HCEC 1CT (cell line): ENCODE measurements around the gene NTN3.
A peak's percentile ranks its signal among the peaks of the same experiment; 100 is the strongest.

Experiments
- DNase-seq: peaks from one replicate; pipeline ENCODE4 v3.0.0-alpha.2; 2017

NTN3 gene

DNA sequence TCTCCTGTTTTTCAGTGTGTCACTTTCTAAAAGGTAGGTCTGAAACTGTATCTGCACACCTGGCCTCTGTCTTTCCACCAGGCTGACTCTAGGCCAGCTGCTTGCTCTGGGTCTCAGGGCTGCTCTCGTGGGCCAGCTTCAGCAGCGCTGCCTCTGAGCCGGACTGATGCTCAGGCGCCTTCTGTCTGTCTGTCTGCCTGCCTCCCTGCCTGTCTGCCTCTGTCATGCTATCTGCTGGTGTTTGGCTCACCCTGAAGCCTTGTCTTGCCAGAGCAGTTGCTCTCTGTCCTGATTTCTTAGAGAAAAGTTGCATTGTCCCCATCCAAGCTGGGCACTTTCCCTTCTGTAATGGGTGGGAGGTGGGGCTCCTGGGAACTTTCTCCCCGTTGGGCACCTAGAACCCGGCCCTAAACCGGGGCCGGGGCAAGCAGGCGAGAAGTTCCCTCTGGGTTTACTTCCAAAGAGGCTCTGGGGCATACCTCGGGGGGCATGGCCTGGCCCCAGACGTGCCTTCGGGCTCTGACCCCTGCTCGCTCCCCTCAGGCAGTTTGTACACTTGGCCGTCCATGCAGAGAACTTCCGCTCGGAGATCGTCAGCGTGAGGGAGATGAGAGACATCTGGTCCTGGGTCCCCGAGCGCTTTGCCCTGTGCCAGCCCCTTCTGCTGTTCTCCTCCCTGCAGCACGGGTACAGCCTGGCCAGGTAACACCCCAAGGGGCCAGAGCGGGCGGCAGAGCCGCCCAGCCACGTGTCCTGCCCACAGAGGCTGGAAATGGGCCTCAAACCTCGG, 26.8 kb downstream of the NTN3 start:
- no peak for DNase-seq

DNA sequence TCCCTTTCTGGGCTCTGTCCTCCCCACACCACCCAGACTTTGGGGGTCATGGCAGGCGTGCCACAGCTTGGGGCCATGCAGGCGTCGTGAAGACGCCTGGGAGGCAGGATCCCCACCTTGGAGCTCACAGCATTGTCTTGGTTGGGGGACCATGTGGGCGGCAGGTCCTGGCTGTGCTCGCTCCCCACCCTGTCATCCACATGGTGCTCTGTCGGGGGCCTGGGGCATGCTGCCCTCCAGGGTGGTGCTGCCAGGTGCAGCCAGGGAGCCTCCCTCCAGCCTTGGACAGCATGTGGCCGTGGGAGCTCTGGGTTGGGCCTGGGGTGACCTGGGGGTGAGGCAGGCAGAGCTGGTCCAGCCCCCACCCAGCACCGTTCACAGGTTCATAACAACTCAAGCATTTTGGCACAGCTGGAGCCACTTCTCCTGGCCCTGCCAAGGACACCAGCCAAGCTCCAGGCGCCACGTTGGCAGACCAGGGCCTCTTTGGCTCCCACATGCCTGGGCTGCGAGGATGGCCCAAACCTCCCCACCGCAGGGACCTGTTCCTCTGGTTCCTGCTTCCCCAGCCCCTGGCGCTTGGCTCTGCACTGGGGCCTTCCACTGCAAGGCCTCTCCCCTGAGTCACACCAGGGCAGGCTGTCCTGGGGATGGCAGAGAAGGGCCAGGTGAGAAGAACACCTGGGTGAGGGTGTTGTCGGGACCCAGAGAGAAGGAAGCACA, 27.6 kb downstream of the NTN3 start:
- DNase-seq: no peak

DNA sequence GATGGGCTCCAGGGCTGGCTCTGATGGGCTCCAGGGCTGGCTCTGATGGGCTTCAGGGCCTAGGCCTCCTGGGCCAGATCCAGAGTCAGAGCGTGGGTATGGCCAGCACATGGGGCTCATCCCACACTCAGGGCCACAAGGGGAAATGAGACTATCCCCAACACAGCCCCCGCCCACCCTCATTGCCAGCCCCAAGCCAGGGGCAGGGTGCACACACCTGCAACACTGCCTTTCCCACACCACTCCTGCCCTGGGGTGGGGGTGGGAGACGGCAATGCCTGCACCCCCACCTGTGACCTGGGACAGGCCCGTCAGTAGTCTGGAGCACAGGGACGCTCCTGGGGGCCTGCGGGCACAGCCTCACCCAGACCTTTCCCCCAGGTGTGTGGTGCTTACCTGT, 28.4 kb downstream of the NTN3 start:
- no peak for DNase-seq

DNA sequence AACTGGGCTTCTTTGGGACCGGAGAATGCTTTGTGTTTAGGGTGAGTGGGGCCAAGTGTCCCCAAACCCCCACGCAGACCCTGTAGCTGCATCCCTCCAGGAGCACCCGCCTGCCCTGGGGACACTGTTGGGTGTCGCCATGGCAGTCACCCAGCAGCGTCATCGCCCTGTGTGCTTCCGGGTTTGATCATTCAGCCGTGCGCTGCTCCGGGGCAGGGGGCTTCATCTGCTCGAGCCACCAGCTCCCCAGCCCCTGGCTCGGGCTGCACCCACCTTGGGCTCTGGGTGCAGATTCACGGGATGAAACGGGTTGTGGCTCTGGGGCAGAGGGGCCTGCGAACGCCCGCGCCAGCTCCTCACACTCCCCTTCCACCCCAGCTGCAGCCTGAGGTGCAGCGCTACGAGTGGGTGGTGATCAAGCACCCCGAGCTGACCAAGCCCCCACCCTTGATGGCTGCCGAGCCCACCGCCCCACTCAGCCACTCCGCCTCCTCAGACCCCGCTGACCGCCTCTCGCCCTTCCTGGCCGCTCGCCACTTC, 28.9 kb downstream of the NTN3 start:
- DNase-seq: no peak

DNA sequence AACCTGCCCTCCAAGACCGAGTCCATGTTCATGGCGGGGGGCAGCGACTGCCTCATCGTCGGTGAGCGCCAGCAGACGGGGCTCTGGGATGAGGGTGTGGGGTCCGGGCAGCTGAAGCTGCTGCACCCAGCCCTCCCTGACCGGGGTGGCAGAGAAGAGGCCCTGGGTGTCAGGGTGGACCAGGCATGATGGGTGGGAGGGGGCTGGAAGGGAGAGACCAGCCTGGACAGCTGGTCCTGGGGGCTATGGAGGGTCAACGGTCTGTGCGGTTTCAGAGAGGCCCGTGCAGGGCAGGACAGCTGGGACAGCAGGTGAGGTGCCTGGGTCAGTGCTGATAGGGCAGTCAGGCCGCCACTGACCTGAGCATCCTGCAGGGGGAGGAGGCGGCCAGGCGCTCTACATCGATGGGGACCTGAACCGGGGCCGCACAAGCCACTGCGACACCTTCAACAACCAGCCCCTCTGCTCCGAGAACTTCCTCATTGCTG, 29.4 kb downstream of the NTN3 start:
- no peak for DNase-seq

DNA sequence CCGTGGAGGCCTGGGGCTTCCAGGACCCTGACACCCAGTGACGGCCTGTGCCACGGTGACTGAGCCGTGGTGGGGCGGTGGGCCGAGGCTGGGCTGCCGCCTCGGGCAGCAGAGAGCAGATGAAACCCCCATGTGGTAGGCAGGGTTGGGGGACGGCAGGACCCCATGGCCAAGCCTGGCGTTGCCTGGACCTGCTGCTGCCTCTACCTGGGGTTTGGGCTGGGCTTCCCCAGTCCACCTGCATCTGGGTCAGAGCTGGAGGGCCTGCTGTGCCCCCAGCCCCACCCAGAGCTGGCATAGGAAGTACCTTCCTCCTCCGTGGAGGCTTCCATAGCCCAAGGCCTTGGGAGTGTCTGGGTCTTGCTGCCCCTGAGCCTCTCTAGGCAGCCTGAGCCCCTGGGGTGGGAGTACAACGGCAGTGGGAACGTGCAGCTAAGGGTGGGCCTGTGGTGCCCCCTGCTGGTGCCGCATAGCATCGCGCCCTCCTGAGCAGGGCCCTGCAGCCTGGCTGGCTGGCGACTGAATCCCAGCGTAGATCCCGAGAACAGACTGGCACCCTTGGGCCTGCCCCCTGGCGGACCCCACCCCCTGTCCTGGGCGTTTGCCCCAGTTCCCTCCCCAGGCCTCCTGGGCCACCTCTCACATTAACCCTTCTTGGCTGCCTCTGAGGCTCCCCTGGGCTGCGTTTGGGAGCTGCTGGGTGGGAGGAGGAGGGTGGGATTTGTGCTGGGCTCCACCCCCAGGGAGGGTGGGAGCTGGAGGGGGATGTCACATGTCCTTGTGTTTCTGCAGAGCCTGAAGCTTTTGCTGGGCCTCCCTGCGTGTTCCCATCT, 30.0 kb downstream of the NTN3 start:
- peak; percentile 53 for DNase-seq

DNA sequence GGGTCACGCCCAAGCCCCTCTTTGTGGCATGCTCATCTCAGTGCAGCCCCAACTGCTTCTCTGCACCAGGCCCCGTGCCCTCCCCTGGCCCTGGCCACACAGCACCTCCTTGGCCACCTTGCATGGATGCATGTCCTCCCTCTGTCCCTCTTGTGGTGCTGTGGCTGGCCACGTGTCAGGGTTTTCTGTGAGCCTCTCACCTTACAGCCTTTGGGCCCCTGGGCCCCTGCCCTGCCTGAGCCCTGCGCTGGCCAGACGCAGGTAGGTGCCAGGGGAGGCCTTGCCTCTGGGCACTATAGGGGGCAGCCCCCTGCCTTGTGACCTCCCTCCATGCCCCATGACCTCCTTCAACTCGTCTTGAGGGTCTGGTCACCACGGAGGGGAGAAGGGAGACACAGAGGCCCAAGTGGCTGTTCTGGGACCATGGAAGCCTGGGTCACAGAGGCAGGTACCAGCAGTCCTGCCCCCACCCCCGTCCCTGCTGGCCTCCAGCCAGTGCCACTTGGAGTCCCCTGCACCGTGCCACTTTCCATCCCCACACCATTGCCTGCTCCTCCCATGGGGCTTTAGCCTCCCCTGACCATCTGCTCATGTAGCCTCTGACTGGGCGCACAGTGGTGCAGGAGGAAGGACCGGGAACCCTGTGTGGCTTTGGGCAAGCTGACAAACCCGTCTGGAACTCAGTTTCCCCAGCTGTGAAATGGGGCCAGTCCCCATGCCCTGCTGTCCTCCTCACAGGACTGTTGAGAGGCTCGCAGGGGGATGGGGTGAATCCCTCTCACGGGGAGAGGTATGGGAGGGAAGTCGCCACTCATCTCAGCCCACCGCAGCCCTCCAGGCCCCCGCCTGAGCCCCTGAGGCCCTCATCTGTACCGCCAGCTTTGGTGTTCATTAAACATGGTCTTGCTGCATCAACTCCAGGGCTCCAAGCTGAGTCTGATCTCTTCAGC, 31.1 kb downstream of the NTN3 start:
- DNase-seq: no peak

DNA sequence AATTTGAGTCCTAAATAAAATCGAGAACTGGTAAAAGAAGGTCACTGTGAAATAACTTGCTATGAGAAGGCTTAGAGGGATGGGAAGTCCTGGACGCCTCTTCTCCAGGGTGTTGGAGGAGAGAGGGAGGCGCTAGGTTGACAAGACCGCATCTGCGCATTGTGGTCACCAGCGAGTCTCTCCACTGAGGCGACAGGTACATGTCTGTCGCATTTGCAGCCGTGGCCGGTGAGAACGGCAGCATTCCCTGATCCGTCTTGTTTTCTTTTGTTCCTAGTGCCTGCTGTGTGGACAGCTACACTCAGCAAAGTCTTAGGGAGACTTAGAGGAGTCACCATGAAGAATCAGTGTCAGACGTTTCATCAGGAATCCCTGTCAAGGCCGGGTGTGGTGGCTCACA, 34.6 kb downstream of the NTN3 start:
- no peak for DNase-seq

DNA sequence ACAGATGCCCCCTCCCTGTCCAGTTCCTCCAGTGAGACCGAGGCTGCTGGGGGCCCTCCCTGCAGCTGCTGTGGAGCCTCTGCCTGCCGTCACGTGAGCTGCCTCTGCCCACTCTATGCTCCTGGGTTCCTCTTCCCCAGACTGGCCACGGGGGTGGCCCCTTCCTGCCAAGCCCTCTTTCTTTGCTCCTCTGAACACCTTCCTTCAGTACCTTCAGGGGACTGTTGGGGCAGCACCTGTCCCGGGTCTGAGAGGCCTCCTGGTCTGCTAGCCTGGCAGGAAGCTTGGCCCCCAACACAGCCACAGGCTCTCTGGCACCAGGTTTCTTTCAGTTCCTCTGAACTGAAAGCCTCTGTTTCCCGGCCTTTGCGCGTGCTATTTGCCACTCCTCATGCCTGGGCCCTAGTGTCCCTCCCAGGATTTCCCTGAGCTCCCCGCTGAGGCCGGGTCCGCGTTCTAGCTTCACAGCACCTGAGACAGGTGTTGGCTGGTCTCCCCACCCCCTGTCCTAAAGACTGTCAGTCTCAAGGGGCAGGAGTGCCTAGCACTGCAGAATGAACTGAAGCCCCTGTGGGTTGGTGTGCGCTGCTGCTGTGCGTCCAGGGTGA, 36.1 kb downstream of the NTN3 start:
- no peak for DNase-seq

DNA sequence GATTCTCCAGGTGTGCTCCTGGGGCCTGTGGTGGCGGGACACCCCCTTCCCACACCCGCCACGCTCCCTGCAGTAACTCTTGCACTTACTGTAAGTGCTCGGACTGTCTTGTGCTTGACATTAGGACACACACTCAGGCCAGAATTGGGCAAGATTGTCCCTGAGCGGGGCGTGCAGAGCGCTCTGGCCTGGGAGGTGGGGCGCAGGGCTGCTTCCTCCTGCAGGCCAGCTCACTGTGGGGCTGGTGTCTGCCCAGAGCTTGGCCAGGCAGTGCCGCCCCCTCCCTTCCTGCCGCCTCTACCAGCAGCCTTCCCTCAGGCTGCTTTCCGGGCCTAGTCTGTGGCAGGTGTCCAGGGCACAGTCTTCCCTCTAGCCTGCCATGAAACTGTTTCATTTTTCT, 36.6 kb downstream of the NTN3 start:
- no peak for DNase-seq

DNA sequence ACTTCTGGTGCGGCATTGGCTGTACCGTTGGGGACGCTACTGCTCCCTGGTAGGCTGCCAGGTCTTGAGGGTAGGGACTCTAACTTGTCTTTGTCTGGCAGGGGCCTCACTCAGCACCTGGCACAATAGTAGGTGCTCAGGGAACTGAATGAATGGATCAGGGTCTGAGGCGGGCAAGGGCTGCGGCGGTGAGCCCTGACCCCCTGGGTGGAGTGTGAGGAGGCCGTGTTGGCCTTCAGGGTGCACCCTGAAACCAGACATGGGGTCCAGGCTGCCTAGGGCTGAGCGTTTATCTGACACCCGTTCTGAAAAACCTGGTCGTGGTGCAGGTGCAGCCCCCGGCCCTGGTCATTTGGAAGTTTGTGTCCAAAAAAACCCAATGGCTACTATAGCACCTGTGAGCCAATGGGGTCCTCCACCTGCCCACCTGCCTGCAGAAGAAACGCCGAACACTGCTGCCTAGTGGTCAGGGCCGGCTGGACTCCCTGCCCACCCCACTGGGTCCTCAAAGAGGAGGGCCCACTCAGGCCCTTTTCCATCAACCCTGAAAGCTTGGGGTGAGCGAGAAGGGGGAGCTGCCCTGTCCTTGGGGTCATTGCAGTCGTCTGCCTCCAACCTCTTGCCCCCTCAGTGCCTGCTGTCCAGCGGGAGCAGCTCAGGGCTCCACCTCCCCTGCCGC, 37.8 kb downstream of the NTN3 start:
- no peak for DNase-seq

DNA sequence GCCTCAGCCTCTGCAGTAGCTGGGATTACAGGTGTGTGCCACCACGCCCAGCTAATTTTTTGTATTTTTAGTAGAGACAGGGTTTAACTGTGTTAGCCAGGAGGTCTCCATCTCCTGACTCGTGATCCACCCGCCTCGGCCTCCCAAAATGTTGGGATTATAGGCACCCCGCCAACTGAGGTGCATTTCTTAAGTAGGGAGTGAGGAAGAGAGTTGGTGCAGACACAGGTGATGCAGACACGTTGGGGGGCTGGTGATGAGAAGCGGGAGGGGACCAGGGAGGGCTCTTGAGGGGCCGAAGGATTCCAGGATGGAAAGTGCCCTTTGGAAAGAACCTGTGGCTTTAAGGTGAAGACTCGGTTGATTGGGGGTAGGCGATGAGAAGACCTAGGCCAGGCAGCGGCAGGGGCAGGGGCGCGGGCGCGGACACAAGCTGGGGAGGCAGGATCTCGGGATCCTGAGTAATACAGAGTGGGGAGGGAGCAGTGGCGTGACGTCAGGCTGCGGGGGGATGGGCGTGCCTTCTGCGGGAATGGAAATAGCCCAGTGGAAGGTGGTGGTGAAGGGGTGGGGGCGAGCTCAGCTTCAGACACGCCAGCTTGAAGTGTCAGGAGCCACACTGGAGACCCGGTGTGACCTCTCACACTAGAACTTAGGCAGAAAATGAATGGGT, 40.2 kb downstream of the NTN3 start:
- DNase-seq: peak; percentile 61

DNA sequence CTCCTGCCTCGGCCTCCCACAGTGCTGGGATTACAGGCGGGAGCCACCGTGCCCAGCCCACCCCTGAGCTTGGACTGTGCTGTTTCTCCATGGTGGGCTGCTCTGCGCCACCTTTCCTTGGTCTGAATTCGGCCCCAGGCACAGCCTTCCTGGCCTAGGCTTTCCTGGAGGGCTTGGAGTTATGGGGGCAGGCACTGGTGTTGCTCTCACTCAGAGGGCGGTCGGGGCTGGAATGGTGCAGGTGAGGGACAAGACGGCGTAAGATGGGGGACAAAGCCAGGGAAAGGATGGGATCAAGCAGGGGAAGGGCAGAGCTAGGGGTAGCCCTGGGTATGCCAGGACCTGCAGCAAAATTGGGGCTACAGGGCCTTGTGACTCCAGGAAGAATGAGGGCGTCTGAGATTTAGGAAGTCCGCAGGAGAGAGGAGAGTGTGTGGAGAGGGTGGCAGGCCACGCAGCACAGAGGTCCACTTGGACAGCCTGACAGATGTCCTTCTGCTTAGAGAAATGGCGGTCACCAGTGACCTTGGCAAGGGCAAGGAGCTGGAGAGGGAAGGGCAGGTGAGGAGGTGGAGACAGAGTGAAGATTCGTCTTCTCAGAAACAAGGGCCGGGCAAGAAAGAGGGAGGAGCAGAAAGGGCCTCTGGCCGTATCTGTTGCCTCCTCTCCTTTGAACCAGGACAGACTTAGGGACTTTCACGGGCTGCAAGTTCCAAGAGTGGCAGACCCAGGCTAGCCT, 41.1 kb downstream of the NTN3 start:
- no peak for DNase-seq

DNA sequence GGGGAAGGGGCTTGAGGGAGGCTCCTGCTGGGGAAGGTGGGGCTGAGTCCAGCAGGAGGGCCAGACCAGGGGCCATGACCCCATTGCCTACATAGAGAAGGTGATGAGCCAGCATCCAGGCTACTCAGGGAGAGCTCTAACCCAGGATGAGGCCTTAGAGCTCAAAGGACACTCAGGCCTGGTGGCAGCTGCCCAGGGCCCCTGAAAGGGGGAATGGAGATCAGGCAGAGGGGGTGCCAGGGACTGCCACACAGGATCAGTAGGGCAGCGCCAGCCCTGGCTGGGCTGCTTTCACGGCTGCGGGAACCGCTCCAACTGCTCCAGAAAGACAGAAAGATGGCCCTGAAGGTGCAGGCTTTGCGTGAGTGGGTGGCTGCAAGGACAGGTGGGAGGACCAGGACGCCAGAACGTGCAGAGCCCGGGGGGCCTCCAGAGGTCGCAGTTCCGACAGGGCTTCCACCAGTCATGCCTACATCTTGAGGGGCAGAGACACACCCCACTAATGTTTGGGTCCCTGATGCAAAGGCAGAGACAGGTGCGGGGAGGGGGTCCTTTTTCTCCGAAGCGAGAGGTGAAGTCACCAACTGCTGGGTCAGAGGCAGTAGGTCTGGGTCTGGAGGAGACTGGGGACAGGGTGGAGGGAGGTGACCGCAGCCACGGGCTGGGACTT, 41.8 kb downstream of the NTN3 start:
- DNase-seq: no peak

DNA sequence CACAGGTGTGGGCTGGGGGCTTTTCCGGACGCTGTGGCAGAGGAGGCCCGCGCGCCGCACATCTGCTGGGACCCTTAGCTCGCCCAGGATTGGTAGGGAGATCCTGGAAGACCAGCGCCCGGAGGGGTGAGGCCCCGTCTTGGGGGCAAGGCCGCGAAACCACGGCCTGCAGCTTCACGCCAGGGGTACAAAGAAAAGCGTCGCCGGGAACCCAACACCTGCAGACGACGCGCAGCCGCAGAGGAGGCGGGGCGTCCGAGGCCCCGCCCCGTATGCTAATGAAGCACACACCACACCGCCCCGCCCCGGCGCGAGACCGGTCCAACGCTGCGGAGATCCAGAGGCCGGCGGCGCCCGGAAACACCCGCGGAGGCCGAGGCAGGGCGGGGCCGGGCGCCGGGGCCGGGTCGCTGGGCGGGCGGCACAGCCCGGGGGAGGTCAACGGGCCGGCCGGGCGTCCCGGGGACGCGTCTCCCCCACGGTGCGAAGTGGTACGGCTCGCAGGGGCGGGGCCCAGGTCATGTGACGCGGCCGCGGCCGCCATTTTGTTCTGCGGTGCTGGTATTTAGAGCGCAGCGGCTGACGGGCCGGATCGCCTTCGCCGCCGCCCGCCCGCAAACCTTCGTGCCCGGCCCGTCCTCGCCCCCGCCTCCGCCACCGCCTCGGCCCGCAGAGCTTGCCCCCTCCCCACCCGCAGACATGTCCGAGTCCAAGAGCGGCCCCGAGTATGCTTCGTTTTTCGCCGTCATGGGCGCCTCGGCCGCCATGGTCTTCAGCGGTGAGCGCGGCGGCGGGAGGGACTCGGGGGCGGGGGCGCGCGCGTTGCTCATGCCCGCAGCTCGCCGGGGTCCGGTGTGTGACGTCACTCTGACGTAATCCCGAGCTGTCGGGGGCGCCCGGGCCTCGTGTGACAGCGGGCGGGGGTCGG, 42.6 kb downstream of the NTN3 start, which contains the start of gene ATP6V0C:
TSS of gene ATP6V0C (plus strand) at position 548 of the 928 bp plus-strand sequence. CDS start at position 700, 152 bp downstream.
- DNase-seq: peak; percentile 86

DNA sequence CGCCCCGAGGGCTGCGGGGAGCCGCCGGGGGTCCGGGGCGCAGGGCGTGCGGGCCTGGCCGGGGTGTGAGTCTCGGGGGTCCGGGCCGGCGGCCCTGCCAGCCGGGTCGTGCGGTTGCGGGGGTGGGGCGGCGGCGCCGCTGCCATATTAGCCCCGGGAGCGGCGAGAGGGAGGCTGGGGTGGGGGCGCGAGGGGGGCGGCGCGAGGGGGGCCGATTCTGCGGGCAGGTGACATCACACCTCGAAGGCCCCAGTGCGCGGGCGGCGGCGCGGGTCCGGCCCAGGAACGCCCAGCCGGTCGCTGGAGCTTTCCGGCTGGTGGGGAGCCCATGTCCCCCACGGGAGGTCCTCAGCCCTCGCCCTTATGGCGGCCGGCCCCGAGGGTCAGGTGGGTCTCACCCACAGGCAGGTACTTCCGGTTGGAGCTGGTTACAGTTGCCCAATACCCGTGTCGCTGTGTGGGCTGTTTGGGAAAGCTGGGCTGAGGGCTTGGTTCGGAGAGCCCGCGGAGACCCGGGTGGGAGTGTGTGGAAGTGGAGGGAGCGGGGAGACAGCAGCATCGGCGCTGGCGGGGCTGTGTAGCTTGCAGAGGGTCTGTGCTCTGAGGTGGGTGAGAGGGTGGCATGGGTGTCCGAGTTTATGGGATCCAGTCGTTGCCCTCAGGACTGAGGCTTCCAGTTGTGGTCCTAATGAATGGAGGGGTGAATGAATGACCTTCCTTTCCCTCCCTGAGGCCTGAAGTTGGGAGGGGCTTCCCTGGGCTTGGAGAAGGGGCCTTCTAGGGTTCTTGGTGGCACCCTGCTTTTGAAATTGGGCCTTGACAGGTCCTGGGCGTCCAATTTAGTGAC, 43.5 kb downstream of the NTN3 start:
- no peak for DNase-seq
